GM19193 (cell line): Measurements from ENCODE around the gene SLC35E3.

Experiments
- POLR2A ChIP-seq: IDR thresholded peaks from 4 replicates; pipeline ENCODE4 v1.6.1; 2011; ENCODE audit not compliant: insufficient read depth, insufficient read length; ENCODE audit errors: extremely low read depth

SLC35E3 gene

DNA sequence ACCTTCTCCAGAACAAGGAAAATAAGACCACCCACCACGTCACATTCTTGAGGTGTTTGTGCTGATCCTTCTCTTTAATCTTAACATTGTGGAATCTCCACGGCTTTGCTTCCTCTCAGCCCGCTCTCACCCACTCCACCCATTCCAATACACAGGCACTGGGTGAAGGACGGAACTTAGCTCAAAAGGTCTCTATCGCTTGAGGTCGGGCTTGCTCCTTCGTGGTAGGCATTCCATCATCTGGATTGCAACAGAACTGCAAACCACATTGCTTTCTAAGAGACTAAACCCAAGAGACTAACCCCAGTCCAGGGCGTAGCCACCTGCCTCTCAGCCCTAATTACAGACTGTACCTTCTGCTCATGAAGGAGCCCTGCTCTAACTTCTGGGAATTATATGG, 38.0 kb downstream of the SLC35E3 start:
- no peak for TF ChIP-seq POLR2A

DNA sequence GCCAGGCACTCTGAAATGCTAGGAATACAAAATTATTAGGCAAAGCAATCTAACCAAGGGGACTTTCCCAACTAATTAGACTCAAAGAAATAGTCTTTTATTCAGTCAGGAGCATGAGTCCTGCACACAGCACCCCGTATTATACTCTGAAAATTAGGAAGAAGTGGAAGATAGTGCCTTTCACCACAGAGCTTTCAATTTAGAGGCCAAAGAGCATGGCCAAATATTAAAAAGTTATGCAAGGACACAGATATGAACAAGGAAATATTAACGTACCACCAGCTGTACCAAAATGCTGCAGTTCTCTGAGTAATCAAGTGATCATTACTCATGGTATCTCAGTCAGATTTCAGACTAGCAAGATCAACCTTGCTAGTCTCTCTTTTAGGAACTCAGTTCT, 39.4 kb downstream of the SLC35E3 start:
- no peak for TF ChIP-seq POLR2A

DNA sequence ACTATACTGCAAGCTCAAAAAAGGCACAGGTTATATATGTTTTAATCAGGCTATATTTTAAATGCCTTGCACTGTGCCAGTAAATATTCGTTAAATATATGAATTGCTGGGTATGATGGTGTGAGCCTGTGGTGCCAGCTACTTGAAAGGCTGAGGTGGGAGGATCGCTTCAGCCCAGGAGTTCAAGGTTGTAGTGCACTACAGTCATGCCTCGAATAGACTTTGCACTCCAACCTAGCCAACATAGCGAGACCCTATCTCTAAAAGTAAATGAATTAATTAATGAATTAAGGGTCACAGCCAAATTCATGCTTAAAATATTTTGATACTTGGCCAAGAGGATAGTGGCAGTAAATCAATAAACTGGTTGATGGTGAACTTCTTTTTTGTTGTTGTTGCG, 39.8 kb downstream of the SLC35E3 start:
- no peak for TF ChIP-seq POLR2A

DNA sequence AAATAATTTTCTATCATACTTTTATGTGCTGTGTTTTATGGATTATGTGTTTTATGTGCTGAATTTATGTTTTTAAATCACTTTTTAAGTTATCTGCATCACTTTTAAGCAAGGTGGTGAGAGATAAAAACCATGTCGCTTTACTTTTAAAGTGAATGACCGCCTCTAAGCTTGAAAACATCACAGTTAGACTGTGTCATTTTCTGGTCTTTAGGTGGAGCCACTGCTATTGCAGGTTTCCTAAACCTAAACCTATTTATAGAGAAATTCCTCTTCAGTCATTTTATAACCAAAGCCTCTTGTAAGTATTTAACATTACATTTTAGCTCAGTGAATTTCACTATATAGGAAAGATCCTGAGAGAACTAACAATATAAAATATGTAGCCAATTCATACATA, 41.0 kb downstream of the SLC35E3 start:
- TF ChIP-seq POLR2A: no peak

DNA sequence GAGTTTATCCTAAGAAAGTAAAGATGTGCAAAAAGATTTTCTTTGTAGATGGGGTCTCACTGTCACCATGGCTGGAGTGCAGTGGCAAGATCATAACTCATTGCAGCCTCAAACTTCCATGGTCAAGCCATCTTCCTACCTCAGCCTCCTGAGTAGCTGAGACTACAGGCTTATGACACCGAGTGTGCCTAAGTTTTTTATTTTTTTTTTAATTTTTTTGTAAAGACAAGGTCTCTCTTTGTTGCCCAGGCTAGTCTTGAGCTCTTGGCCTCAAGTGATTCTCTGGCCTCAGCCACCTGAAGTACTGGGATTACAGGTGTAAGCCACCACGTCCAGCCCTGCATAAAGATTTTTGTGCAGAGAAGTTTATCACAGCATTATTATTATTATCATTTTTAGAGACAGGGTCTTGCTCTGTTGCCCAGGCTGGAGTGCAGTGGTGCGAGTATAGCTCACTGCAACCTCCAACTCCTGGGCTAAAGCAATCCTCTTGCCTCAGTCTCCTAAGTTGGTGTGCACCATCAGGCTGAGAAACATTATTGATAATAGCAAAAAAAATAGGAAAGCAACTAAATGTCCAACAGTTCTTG, 42.7 kb downstream of the SLC35E3 start:
- no peak for TF ChIP-seq POLR2A

DNA sequence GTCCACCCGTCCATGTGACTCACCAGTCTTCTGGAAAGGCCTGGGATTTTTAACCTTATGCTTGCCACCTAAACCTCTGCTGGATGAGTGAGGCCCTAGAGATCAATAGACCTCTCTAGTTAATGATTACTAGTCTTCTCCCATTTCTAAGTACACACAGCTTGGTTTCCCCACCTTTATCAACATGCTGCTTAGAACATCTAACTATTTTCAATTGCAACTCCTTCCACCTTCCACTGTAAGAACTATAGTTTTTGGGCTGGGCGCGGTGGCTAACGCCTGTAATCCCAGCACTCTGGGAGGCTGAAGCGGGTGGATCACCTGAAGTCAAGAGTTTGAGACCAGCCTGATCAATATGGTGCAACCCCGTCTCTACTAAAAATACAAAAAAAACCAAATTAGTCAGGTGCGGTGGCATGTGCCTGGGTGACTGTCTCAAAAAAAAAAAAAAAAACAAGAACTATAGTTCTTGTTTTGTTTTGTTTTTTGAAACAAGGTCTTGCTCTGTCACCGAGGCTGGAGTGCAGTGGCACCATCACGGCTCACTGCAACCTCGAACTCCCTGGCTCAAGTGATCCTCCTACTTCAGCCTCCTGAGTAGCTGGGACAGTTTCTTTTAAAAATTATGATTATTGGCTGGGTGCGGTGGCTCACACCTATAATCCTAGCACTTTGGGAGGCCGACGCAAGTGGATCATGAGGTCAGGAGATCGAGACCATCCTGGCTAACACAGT, 43.3 kb downstream of the SLC35E3 start:
- TF ChIP-seq POLR2A: no peak

DNA sequence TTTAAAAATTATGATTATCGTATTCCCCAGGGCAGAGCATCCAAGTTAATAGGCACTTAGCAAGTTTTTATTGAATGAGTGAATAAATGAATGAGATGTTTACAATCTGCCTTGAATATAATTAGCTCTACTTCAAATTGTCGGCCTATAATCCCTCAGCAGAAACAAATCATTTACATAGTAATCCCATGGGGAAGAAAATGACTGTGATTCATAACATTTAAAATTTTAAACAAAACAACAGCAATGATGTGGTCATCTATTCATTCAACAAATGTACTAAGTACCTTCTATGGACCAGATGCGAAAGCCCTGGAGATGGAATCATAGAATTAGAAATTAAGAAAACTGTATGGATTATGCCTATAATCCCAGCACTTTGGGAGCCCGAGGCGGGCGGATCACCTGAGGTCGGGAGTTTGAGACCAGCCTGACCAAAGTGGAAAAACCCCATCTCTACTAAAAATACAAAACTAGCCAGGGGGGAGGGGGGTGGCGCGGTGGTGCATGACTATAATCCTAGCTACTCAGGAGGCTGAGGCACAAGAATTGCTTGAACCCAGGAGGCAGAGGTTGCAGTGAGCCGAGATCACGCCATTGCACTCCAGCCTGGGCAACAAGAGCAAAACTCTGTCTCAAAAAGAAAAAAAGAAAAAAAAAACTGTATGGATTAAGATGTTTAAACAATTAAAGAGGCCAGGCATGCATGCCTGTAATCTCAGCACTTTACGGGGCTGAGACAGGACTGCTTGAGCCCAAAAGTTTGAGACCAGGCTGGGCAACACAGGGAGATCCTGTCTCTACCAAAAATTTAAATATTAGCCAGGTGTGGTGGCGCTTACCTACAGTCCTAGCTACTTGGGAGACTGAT, 44.3 kb downstream of the SLC35E3 start:
- TF ChIP-seq POLR2A: no peak

DNA sequence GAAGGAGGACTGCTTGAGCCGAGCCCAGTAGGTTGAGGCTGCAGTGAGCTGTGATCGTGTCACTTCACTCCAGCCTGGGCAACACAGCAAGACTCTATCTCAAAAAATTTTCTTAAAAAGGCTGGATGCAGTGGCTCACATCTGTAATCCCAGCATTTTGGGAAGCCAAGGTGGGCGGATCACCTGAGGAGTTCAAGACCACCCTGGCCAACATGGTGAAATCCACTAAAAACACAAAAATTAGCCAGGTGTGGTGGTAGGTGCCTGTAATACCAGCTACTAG, 44.9 kb downstream of the SLC35E3 start:
- TF ChIP-seq POLR2A: no peak

DNA sequence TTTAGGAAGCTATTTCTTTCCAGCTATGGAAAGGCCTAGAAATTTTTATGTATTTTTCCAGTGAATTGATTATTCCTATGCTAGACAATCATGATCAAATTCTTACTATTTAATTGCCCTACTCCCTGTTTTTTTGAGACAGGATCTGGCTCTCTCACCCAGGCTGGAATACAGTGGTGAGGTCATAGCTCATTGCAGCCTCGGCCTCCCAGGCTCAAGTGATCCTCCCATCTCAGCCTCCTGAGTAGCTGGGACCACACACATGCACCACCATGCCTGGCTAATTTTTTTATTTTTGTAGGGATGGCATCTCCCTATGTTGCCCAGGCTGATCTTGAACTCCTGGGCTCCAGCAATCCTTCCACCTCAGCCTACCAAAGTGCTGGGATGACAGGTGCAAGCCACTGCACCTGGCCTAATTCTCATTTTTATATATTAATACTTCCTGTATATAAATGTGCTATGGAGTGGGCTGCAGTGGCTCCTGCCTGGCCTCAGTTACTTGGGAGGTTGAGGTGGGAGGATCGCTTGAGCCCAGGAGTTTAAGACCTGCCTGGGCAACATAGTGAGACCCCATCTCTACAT, 46.0 kb downstream of the SLC35E3 start:
- no peak for TF ChIP-seq POLR2A

DNA sequence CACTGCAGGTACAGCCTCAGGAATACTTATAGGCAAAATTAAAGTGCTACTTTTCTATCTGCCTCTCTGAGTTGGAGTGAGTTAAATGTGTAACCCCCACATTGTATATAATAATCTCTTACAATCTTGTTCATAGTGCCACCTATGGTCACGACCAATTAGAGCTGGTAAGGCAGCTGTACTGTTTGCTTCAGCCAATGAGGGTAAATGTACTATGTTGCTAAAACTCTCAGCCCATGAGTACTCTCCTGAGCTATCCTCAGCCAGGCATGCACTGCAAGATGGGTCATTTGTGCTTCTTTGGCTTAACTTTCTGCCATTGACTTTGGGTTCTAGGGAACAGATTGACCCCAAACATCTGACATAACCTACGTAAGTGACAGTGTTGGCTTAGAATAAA, 47.0 kb downstream of the SLC35E3 start:
- TF ChIP-seq POLR2A: no peak

DNA sequence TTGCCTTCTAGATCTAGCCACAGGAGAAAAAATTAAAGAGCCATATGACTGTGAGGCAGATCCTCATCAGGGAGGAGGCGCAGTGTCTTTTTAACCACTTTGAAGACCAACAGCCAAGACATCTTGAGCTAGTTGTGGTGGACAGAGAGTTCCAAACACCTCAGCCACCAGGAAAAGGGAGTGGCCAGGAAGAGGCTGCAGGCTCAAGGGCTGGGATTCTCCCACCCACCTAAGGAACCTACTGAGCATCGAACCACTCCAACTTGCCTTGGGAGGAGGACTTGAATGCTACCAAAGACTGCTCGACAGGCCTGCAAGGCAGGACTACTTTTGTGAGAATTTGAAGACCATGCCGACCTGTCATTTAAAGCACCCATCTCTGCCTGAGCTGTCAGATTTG, 47.5 kb downstream of the SLC35E3 start:
- TF ChIP-seq POLR2A: no peak

DNA sequence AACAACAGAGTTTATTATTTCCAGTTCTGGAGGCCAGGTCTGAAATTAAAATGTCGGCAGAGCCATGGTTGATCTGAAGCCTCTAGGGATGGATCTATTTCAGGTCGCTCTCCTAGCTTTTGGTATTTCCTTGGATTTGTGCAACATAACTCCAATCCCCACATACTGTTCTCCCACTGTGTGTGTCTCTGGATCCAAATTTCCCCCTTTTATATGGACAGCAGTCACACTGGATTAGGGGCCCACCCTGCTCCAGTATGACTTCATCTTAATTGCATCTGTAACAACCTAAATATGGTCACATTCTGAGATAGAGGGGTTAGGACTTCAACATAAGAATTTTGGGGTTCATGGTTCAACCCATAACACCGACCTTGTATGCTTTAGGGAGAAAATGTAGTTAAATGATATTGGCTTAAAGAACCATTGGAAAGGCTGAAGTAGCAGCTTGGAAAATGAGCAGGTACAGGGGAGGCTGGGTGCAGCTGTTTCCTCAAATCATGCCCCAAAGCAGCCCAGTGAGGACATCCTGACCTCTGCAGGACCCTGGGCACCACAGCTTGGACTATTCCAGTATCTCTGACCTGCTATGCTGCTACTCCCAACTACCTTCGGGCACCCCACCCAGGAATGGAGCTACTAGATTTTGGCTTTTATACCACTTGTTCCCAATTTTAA, 48.1 kb downstream of the SLC35E3 start:
- no peak for TF ChIP-seq POLR2A

DNA sequence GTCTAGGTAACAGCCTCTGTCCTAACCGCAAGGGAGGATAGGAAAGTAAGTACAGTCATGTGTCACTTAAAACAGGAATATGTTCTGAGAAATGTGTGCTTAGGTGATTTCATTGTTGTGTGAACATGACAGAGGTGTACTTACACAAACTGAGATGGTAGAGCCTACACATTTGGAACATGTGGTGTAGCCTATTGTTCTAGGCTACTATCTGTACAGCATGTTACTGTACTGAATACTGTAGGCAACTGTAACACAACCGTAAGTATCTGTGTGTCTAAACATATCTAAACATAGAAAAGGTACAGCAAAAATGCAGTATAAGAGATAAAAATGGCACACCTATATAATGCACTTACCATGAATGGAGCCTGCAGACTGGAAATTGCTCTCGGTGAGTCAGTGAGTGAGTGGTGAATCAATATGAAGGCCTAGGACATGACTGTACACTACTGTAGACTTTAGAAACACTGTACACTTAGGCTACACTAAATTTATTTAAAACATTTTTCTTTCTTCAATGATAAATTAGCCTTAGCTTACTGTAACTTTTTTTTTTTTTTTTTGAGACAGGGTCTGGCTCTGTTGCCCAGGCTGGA, 48.8 kb downstream of the SLC35E3 start:
- no peak for TF ChIP-seq POLR2A

DNA sequence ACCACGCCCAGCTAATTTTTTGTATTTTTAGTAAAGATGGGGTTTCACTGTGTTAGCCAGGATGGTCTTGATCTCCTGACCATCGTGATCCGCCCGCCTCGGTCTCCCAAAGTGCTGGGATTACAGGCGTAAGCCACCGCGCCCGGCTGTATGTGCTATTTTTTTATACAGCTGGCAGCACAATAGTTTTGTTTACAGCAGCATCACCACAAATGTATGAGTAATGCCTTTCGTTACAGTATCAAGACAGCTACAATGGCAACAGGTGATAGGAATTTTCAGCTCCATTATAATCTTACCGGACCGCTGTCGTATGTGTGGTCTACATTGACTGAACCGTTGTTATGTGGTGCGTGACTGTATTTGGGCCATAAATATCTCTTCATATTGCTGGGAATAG, 50.4 kb downstream of the SLC35E3 start:
- no peak for TF ChIP-seq POLR2A

DNA sequence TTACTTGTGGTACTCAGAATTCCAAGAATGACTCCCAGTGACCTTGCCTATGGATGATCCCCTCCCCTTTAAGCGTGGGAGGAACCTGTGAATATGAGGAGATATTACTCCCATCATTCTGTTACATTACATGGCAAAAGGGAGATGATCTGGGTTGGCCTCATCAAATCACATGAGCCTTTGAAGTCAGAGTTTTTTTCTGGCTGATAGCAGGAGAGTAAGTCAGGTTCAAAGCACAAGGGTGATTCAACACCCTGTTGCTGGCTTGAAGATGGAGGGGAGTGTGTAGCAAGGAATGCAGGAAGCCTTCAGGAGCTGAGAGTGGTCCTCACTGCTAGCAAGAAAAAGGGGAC, 52.9 kb downstream of the SLC35E3 start:
- no peak for TF ChIP-seq POLR2A

DNA sequence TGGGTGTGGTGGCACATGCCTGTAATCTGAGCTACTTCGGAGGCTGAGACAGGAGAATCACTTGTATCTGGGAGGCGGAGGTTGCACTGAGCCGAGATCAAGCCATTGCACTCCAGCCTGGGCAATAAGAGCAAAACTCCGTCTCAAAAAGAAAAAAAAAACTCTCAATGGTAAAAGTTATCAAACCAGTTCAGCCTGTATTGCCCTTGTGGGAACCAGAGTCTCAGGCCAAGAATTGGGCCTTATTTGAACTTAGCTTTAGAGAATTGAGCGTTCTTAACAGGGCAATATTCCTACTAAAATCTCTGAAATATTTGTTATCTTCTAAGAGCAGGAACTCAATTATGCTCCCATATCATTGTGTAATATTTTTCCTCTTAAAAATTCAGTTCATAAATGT, 54.3 kb downstream of the SLC35E3 start:
- no peak for TF ChIP-seq POLR2A
